GM18867 (cell line): Measurements from ENCODE around the gene MRPS9.
A peak's percentile ranks its signal among the peaks of the same experiment; 100 is the strongest.

Experiments used
- ATAC-seq: cut with Tn5 transposase; IDR thresholded peaks from one replicate; pipeline ENCODE4 v1.9.1; 2021; ENCODE audit warnings: mild to moderate bottlenecking, moderate library complexity; ENCODE audit not compliant: unreplicated experiment

Gene MRPS9

DNA sequence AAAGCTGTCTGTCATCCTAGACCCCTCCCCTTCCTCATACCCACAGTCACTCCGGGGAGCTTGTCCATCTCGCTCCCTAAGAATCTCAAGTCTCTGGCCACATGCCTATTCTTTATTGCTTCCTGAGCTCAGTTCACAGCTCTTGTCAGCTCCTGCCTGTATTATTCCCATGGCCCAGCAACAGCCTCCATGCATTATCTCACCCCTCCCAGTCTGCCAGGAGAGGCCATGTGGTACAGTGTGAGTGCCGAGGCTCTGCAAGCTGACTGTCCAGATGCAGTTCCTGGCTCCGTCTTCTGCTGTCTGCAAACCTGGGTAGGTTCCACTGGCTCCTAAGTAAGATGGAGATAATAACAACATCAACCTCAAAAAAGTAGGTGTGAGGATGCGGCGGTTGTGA is 79.7 kb downstream of the MRPS9 start:
- ATAC-seq, result no peak

DNA sequence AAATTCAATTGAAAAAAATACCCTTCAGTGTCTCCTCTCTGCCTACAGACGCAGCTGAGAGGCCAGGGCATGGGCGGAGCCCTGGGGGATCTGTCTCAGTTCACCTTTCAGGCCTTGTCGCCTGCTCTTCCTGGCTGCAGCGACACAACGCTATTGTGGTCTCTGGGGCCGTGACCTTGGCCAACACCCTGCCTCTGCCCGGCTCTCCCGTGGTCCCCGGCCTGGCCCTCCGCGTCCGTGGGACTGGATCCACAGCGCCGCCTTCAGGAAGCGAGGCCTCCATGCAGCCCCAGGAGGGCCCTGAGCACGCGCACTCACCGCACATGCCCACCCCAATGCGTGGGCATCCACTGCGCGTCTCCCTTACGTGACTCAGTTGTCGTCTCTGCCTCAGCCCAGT is 81.1 kb downstream of the MRPS9 start:
- ATAC-seq, result no peak

DNA sequence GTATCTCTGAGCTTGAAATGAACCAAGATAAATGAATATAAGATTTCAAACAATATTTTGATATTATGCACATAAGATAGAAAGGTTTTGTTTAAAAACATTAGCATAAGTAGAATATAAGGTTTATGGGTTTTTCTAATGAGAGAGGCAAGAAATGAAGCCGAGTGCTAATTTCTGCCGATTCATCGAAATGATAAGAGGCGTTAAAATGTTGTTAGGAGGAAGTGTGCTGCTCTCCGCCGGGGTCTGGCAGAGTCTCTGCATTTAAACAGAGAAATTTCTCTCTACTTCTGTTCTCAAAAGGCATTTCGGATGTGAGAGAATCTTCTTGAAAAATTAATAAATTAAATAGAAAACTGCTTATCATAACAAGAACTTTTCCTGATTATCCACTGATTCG is 83.6 kb downstream of the MRPS9 start:
- ATAC-seq, result no peak

DNA sequence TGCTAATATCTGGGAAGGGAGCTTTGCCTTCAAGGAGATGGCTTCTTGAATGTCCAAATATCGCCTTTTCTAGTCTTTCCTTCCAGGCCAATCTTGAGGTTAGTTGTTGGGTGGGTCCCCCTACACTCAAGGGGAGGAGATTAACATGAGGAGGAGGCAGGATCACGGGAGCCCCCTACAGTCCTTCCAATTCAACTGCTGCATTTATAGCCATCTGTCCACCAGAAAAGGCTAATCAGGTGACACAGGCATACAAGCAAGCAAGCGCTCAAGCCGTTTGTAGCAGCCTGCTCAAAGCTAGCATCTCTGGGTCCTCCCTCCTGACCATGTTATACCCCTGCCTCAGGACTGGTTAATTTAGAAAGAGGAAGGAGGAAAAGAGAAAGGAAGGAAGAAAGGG is 87.6 kb downstream of the MRPS9 start:
- ATAC-seq, result no peak

DNA sequence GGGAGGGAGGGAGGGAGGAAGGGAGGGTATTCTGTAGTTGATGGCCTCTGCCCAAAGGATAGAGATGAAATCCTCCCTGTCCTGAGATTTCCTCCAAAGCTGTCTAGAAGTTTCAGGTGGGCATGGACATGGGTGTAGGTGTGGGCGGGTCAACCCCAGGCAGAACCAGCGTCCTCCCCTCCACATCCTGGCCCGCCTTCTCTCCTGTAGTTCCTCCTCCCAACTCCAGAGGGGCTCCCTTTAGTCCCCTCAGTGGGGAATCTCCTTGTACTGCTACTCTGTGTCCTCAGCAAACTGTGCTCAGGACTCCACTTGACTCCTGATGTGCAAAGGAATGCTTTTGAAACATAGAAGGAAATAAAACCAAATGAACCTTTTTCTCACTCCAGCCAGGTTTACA is 88.1 kb downstream of the MRPS9 start:
- no peak for ATAC-seq

DNA sequence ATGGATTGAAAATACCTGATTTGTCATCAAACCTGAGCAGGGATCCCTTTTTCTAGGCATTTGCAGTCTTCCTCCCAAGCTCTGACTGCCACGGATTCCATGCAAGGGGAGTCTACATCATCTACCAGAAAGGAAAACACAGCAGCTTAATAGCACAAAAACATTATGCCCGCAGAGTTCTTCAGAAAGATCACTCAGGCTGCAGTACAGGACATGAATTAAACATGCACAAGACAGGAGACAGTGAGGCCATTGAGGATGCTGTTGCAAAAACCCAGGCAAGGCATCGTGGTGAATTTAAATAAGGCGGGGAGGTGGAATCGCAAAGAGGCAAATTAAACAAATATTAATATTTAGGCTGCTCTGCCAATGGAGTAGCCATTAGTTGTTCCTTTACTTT is 88.5 kb downstream of the MRPS9 start:
- ATAC-seq, result no peak

DNA sequence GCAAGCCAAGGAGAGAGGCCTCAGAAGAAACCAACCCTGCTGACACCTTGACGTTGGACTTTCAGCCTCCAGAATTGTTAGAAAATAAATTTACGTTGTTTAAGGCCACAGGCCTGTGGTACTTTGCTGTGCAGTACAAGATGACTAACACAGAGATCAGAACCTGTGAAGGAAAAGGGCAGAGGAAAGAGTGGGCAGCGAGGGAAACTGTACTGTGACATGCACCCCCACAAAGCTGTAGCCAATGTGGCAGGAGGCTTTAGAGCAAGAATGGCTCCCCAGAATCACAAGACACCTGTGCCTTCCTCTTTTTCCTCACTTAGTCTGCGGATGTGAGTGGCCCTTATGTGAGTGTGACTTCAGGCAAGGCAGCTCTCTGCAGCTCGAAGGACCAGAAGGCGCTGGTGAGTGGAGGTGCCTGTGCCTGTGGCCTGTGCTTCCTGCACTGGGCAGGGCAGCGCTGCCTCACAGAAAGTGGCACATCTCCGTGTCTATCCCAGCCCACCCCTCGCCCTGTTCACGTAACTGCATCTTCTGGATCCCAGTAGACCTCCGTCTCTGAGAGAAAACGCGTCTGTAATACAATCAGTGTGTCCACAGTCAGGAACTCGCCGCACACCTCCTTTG is 89.5 kb downstream of the MRPS9 start:
- ATAC-seq, result no peak

DNA sequence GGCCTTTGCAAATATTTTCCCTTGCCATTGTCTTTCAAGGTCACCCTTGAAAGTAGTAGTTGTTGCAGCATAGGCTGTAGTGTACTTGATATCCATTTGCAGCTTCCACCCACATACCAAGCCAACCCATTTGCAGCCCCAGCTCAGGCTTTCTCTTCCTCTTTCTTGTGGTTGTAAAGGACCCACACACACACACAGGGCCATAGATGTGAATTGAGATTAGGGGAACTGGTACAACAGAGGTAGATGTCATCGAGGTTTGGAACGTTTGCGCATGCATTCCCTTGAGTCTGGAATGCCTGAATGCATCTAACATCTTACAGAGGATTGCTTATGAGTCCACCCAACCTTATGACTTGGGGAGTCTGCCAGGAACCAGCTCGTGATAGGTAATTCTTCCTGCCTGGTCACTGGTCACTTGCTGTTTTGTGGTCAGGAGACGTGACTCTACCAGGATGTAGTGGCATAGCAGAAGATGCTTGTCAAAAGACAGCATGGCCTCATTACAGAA is 91.9 kb downstream of the MRPS9 start:
- ATAC-seq, result peak; percentile 97

DNA sequence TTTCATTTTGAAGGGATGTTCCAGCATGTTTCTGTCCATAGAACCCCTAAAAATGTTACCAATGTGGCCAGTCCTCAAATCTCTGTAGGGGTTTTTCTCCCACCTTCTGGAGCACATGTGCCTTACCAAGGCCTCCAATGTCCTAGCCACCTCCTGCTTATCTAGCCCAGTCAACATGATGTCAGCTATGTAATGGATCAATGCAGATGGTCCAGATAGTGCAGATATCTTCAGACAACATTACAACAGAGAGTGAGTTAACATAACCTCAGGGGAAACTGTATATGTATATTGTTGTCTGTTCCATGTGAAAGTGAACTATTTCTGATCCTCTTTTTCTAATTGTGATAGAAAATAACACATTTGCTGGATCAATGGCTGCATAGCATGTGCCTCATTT is 92.7 kb downstream of the MRPS9 start:
- ATAC-seq, result no peak

DNA sequence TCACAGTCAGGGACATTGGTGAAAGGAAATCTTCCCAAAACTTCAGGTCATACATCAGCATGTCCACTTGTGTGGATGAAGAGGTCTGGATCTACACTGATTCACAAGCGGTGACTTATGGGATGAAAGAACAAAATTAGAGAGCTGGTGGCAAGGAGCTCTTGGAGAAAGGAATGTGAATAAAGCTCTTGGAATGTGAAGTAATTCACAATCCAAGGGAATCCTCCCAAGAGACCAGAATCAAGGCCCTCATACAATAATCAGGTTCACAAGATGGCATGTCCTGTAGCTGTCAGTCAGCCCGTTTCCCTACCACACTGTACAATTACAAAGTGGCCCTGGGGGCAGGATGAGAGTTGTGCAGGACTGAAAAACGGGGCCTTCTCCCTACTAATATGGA is 96.2 kb downstream of the MRPS9 start:
- ATAC-seq, result no peak

DNA sequence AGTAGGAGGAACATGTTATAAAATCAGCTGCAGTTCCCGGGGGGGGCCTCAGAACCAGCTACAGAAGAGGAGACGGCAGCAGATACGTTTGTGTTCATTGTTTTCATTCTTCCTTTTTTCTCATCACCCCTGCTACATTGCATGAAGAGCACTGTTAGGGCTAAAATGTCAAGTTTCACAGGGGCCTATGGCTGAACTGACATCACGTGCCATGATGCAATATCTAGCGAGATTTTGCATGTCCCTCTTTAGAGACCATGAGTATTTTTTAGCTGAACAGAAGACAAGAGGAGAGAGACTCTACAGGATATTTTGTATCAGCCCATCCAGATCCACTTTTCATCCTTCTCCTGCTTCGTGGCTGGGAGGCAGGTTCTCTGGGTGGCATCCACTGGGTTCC is 97.6 kb downstream of the MRPS9 start:
- no peak for ATAC-seq

DNA sequence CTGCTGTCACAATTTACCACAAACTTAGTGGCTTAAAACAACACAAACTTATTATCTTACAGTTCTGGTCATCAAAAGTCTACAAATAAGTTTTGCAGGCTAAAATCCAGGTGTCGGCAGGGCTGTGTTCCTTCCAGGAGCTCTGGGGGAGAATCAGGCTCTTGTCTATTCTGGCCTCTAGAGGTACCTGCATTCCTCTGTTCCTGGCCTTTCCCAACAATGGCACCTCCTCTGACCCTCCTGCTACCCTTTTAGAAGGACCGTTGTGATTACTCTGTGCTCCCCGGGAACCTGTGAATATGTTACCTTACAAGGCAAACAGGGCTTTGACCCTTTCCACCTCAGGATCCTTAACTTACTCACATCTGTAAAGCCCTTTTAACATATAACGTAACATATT is 98.5 kb downstream of the MRPS9 start:
- ATAC-seq, result no peak

DNA sequence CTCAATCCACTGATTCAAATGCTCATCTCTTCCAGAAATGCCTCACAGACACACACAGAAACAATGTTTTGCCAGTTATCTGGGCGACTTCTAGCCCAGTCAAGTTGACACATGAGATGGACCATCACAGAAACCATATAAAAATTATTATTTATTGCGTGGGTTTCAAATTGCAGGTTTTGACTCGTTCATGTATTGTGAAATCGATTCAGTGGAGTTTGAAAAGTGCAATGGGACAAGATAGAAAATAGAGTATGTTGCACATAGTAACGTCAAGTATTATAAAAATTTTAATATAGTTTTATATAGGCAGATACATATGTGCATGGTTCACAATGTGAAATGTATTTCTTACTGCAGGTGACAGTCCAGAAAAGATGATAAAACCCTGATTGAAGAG is 100.8 kb downstream of the MRPS9 start:
- no peak for ATAC-seq

DNA sequence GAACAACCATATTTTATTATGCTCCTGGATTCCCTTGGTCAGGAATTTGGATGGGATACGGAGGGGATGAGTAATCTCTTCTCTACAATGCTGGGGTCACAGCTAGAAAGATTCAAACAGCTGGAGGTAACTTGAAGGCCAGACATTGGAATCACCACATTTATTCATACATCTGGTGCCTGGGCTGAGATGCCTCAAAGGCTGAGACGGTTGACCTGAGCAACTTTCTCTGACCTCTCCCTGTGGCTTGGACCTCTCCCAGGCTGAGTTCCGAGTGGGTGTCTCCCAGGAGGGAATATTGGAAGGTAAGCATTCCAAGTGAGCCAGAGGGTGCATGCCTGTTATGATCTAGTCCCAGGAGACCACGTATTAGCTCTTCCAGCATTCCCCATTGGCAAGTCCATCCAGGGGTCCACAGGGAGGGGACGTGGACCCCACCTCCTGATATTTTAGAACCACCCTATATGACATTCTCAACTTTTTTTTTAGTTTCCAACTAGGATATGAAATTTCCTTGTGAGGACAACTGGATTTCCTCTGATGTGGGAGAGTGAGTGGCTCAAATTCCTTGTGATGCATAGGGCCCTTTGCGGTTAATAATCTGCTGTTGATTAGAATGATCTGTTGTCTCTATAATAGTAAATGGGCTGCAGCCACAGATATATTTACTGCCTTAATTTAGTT is 101.8 kb downstream of the MRPS9 start:
- ATAC-seq, result no peak

DNA sequence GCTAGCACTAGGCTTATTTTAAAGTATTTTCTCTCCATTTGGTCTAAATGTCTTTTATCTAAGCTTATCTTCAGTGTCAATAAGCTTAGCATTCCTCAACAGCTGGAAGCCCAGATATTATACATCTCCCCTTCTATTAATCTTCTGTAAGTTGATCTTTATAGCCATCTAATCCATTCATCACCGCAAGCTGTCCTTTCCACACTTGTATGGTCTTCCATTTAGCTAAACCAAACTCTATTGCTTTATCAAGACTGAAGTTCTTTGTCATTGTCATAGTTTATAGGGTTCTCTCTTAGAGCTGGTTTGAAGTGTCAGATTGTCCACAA is 102.3 kb downstream of the MRPS9 start:
- ATAC-seq, result no peak

DNA sequence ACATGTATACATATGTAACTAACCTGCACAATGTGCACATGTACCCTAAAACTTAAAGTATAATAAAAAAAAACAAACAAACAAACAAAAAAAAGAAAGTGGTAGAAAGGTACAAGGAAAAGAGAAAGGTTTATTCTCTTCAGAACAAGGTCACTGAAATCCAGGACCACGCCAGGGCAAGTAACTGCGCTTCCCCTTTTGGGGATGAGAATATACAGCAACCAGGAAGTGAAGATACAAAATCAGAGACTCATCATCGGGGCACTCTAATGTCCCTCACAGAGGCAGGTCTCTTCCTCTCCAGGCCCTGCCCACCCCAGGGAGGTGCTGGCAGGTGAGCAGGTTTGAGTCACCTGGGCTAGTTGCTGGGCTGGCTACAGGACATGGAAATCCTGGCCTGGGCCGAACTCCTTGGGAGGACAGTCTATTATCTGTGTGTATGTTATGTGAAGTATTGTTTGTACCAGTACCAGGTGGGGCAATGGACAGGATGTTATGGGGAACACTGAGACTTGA is 103.3 kb downstream of the MRPS9 start:
- no peak for ATAC-seq

DNA sequence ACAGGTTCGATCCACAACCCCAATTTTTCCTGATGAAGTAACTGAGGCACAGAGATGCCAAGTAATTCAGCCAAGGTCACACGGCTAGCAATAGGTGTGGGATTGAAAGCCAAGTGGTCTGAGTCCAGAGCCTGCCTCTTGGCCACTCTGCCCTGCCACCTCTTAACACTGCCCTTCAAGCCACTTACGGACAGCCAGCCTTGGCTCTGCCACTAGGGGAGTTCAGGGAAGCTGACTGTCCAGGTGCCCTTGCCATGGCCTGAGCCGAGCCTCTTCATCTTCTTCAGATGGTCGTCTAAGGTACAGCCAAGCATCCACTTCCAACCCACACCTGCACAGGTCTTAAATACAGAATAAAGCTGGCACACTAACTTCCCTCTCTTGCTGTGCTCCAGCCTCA is 104.4 kb downstream of the MRPS9 start:
- no peak for ATAC-seq

DNA sequence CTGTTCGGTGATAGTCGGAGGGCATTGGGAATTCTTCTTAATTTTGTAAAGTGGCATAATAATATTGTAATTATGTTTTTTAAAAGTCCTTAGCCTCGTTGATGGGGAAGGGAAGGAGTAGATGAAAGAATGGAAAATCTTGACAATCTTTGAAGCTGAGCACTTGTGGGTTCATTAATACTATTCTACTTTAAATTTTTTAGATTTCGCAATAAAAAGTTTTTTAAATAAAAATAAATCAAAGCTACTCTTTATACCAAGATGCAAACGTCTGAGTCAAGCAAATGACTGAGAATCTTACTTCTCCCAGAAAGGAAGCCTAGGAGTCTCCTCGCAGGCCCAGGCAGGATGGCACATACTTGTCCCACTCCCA is 105.2 kb downstream of the MRPS9 start:
- ATAC-seq, result no peak

DNA sequence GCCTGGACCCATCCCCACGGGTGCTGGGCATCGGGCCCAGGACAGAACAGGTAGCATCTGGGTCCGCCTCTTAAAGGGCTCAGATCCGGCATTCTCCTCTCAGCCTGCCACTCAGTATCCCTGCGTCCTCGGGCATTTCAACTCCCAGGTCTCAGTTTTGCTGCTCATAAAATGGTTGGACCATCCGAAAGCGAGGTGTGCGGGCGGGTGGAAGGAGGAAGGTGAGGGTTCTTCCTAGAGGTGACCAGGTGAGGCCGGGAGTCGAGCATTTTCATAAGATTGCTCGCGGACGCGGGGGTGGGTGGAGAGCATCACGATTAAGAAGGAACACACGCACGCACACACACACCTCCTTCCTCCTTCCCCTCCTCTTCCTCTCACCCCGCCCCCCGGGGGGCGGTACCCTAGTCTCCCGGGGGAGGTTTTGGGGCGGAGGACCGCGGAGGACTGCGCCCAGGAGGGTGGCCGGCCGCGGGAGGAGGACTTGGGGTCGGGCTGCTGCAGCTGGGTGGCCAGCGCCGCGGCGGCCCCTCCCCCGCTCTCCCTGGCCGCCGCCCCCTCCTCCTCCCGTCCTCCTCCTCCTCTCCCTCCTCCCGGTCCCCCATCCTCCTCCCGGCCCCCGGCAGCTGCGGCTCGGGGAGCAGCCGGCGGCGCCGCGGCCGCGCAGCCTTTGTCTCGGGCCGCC is 105.7 kb downstream of the MRPS9 start:
- ATAC-seq, result peak; percentile 43

DNA sequence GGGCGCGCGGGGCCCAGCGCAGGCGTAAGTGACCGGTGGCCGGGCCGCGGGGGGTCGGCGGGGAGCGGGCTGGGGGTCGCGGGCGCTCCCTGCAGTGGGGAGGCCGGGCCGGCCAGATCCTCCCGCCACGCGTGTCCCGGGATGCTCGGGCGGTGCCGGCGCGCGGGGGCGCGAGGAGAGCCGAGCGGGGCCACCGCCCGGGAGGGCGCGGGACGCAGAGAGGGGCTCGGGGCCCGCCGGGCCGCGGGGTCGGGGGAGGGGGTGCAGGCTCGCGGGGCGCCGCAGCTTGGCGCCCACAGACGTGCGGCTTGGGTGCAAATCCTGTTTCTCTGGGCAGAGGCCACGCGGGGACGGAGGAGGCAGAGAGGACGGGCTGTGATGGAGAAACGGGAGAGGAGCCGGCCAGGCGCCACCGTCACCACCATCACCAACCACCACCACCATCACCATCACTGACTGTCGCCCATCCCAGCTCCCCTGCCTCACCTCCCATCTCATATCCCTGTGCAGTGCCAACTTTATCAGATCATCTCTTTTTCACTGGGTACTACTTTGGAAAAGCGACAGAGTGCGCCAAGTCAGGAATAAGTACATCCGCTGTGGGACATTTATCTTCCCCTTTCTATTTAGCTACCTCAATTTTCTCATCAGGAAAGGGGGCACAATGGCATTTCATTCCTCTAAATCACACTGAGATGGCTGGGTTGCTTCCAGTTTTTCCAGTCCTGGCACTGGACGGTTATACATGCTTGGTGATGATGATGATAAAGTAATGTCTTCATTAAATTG is 106.5 kb downstream of the MRPS9 start:
- ATAC-seq, result peak; percentile 18

DNA sequence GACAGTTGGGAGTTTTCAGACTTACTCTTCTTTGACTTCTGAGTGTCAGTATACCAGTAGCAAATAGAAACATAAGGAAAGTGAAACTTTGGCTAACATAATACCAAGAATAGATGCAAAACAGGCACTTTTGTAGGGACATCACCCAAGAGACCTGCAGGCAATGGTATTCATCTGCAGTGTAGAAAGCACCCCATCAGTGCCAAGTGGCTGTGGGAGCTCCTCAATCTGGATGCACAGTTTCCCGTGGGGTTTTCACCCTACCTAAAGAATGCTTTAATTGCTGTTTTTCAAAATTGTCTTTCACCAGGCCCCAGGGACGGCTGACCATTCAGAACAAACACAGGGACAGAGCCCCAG is 107.1 kb downstream of the MRPS9 start:
- no peak for ATAC-seq

DNA sequence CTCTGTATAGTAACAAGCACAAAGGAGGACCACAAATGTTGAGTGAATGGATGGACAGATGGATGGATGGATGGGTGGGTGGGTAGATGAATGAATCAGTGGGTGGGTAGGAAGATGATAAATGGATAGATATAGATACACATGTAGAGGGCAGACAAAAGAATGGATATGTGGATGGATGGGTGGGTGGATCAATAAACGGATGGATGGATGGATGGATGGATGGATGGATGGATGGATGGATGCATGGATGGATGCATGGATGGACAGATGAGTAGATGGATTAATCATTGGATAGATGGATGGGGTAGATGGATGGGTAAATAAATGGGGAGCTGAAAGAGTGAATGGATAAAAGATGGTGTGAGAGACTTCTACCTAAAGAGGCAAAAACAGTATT is 111.4 kb downstream of the MRPS9 start:
- ATAC-seq, result no peak
